ENCODE measurements around the gene OPHN1. TPM values are rescaled to one million over a fixed set of nuclear protein-coding genes. Genes with fewer than 3 reads are reported as not detected.

Gene OPHN1
- total and polyA plus RNA-seq, 2 donors (not counting 3 experiments of a cell fraction or from before 2014, with no cell fraction given), result 3.9 to 6.7 TPM

- FAIRE-seq (no peak), DNase-seq (ENCODE audit: low read depth, low spot score) (no peak)
- dilution Hi-C loops (cut with MboI; ENCODE audit: extremely low pct_ligation_motif_present, low sequenced_read_pairs), result no loop called here
- ChIA-PET POLR2A (no interaction called here), CTCF (no interaction called here)
- Histone ChIP-seq H3K9ac (replicated peaks; ENCODE audit: extremely low read depth, insufficient read depth, low read length) (no peak overlapping the region), H3K36me3 (ENCODE audit: control insufficient read depth in 2 of 2, extremely low read depth in 1 of 2, insufficient read depth in 2 of 2, low read length in 2 of 2) (no peaks in the 10 kb centered on the region), H3K4me1 (ENCODE audit: control insufficient read depth, extremely low read depth, insufficient read depth, low read length) (no peaks in the 10 kb centered on the region), H3K9me1 (replicated peaks; ENCODE audit: control insufficient read depth, extremely low read depth, insufficient read depth, low read length) (no peaks in the 10 kb centered on the region), H3K4me2 (ENCODE audit: insufficient read depth, low read length) (no peak overlapping the region), H3K9me3 (replicated peaks; ENCODE audit: control insufficient read depth, insufficient read depth, low read length) (no peaks in the 10 kb centered on the region), H3K4me3 (replicated peaks in 1 of 3; ENCODE audit: insufficient read depth in 1 of 3, low read depth in 1 of 3, low read length in 3 of 3) (no peak overlapping the region), H3K27ac (ENCODE audit: insufficient read depth, low read depth, low read length) (no peak overlapping the region), H4K20me1 (replicated peaks; ENCODE audit: control insufficient read depth, extremely low read depth, insufficient read depth, low read length) (no peaks in the 10 kb centered on the region), H3K27me3 (ENCODE audit: control insufficient read depth in 2 of 2, insufficient read depth in 2 of 2, low read length in 2 of 2) (no peaks in the 10 kb centered on the region), H2AFZ (ENCODE audit: low read depth, low read length) (no peak overlapping the region), H3K79me2 (ENCODE audit: control insufficient read depth, insufficient read depth, low read length) (no peaks in the 10 kb centered on the region)
- intact Hi-C loops (cut with micrococcal nuclease), result no loop called here
- no TSS peak for BruUV-seq (replicated peaks)
- TF ChIP-seq POLR2AphosphoS5 (IDR thresholded peaks at IDR 0.05; ENCODE audit: insufficient read depth, low read depth, low read length) (no peak), CTCF (IDR thresholded peaks at IDR 0.05; ENCODE audit: extremely low read depth in 1 of 2, insufficient read depth in 1 of 2, low read depth in 1 of 2, low read length in 2 of 2) (no peak), FOS (IDR thresholded peaks at IDR 0.05; ENCODE audit: borderline replicate concordance, insufficient read depth, low read length) (no peak), MYC (IDR thresholded peaks at IDR 0.05; ENCODE audit: low read depth, low read length) (no peak), POLR2A (IDR thresholded peaks at IDR 0.05; ENCODE audit: low read depth, low read length) (no peak), EZH2 (IDR thresholded peaks at IDR 0.05; ENCODE audit: borderline replicate concordance, low read depth, low read length, severe bottlenecking) (no peak)
Observed at GRCh38 chrX:68372665-68373064, 60.6 kb downstream of the OPHN1 start.

- POLR2A ChIA-PET, result no interaction called here
- no peaks in the 10 kb centered on the region for H3K9me3 ChIP-seq (replicated peaks; ENCODE audit: control insufficient read depth, insufficient read depth, low read length)
- no peaks in the 10 kb centered on the region for H3K27me3 ChIP-seq (ENCODE audit: control insufficient read depth in 2 of 2, insufficient read depth in 2 of 2, low read length in 2 of 2)
- dilution Hi-C loops (cut with MboI; ENCODE audit: extremely low pct_ligation_motif_present, low sequenced_read_pairs) (no loop called here), intact Hi-C loops (cut with micrococcal nuclease) (no loop called here)
- H3K4me2 ChIP-seq (ENCODE audit: insufficient read depth, low read length), result no peak overlapping the region
- no peaks in the 10 kb centered on the region for H3K4me1 ChIP-seq (ENCODE audit: control insufficient read depth, extremely low read depth, insufficient read depth, low read length)
- no peak for FAIRE-seq
- H3K79me2 ChIP-seq (ENCODE audit: control insufficient read depth, insufficient read depth, low read length), result no peaks in the 10 kb centered on the region
- no peaks in the 10 kb centered on the region for H3K36me3 ChIP-seq (ENCODE audit: control insufficient read depth in 2 of 2, extremely low read depth in 1 of 2, insufficient read depth in 2 of 2, low read length in 2 of 2)
- CTCF ChIA-PET, result no interaction called here
- no peaks in the 10 kb centered on the region for H4K20me1 ChIP-seq (replicated peaks; ENCODE audit: control insufficient read depth, extremely low read depth, insufficient read depth, low read length)
- H3K9me1 ChIP-seq (replicated peaks; ENCODE audit: control insufficient read depth, extremely low read depth, insufficient read depth, low read length), result no peaks in the 10 kb centered on the region
- H3K27ac ChIP-seq (ENCODE audit: insufficient read depth, low read depth, low read length), result no peak overlapping the region
- no peak for DNase-seq (ENCODE audit: low read depth, low spot score)
- H3K4me3 ChIP-seq (replicated peaks in 1 of 3; ENCODE audit: insufficient read depth in 1 of 3, low read depth in 1 of 3, low read length in 3 of 3), result no peak overlapping the region
- no peak for TF ChIP-seq POLR2AphosphoS5 (IDR thresholded peaks at IDR 0.05; ENCODE audit: insufficient read depth, low read depth, low read length)
- no peak for TF ChIP-seq JUN (IDR thresholded peaks at IDR 0.05; ENCODE audit: borderline replicate concordance, insufficient read depth, insufficient read length, low read depth)
- BruUV-seq (replicated peaks), result no TSS peak
- H3K9ac ChIP-seq (replicated peaks; ENCODE audit: extremely low read depth, insufficient read depth, low read length), result no peak overlapping the region
- no peak overlapping the region for H2AFZ ChIP-seq (ENCODE audit: low read depth, low read length)
Observed at GRCh38 chrX:68369559-68369958, 63.7 kb downstream of the OPHN1 start.

All from endothelial cell of umbilical vein (primary cell).